IPS DF 19.7 (cell line): ENCODE data around the gene SPRY1.

Source experiments
- DNase-seq: peaks from one replicate; pipeline ENCODE4 v3.0.0-alpha.2; 2013; ENCODE audit warnings: low read depth, low spot score

SPRY1 gene

DNA sequence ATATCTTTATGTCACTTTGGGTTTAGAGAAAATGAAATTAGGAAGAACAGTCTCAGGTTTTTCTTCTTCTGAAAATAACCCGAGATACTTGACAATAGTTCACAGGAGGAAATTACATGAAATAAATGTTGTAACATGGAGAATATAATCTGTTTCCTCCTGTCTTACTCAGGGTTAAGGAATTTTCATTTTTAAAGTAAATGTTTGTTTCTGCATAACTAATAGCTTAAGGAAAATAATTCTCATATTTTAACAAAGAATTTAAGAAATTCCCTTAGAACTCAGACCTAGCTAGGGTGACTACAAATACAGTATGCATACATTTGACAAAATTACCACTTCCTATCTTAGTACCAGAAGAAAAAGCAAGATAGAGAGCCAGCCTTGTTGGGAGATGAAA, 17.2 kb upstream of the SPRY1 start:
- no peak for DNase-seq

- no peak for DNase-seq
Observed at GRCh38 chr4:123380728-123381716, 15.6 kb upstream of the SPRY1 start.

DNA sequence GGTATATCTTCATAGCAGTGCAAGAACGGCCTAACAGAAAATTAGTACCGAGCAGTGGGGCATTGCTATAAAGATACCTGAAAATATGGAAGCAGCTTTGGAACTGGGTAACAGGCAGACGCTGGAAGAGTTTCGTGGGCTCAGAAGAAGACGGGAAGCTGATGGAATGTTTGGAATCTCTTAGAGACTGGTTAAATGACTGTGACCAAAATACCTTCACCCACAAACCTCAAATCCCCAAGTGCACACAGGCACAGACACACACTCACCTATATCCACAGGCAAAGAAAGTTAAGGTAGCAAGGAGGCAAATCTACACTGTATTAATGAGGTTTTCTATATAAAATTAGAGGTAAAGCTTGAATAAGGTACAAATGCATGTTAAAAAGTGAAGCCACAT, 14.6 kb upstream of the SPRY1 start:
- no peak for DNase-seq

DNA sequence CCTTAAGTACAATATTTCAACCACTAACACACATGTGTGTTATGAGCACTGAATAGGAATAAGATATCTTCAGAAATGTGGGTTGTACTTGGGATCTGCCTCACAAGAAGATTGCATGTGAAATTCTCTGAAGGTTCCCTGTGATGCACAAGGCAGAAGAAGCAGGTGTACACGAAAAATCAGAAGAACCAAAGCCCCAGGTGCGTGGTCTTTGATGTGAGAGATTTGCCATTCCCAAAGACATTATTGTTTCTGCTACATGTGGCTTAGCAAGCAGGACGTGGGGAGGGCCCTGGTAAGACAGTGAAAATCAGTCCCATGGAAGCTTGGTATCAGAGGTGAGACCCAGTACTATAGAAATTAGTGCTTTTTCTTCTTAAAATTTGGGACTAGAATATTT, 13.0 kb upstream of the SPRY1 start:
- DNase-seq, result no peak

DNA sequence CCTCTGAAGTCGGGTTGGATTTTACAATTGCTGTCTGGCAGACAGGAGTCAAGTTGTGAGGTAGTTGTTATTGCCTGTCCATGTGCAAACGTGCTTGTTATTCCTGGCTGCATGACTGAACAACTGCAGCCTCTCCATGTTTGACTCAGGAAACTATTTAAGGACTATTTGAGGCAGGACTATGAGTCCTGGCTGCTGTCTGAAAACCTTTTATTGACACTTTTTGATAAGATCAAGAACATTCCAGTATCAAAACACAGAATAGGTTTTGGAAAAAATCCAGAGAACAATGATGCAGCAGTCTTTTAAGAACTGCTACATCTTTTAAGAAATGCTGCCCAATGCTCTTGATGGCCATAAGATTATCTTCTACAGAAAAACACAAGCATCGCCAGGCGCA, 10.0 kb upstream of the SPRY1 start:
- DNase-seq, result no peak

GRCh38 chr4:123390846-123391456, 5.6 kb upstream of the SPRY1 start:
- DNase-seq, result no peak

- DNase-seq, result no peak
Observed at GRCh38 chr4:123393721-123394120, 2.9 kb upstream of the SPRY1 start.

DNA sequence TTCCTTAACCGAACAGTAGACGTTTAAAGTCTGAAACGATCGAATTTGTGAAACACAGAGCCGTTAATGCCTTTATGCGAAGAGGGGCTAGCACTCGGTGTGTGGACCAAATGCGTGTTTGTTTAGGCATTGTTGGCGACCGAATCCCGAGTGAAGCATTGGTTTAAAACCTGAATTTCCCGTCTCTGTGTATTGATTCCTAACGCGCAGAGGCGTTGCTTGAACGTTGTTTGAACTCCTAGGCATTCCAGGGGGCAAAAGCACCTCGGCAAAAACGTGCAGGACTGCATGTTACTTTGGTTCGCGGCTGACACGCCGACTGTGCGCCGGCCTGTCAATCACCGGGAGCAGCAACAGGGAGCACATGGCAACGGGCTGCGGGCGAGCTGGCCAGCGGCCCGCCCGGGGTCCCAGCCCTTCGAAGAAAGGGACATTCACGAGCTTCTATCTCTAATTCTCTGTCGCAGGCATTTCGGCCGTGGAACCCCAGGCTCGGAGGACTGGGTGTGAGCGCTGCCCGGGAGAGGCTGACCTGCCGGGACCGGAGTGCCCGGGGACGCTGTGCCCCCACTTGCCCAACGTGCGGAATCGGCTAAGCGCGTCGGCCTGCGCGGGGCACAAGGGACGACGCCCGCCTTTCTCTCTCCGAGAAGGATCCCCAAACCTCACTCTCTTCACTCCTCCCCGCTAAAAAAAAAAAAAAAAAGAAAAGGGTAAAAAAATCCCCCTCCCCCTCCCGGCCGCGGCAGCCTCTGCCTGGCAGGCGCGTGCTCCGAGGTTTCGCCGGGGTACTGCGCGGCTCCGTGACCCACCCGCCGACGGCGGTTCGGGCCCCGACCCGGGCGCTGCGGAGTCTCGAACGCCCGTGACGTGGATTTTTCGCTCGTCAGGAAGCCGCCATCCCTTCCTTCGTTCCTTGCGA, 810 bp downstream of the SPRY1 start:
- DNase-seq, result no peak

DNA sequence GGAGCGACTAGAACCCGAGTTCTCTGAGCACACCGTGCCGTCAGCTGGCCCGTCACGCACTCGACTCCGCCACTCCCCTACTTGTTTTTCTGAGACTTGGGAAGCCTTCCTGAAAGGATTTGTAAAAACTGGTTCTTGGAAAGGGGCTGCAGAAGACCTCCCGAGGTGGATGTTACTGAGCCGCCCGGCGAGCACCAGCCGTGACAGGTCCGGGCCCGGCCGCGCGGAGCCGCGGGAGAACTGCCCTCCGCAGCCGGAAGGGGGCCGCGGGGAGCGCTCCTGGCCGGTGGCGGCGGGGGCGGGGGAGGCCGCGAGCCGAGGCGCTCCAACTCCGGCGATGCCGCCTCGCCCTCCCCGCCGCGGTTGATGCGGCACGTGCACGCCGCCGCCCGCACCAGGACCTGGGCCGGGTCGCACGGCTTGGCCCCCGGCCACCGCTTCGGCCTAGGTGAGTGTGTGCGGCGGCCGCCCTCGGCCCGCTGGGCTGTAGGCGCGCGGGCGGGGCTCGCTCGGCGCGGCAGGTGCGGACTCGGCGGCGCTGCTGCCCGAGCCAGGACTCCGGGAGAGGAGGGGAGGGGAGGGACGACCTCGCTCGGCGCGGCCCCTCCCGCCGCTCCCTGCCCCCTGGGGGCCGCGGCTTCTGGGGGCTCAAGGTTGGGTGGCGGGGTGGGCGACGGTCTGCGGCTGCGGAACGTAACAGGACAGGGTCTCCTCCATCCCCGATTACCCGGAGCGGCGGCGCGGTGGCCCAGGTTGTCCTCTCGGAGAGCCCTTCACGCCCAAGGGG, 1.7 kb downstream of the SPRY1 start:
- DNase-seq, result no peak

DNA sequence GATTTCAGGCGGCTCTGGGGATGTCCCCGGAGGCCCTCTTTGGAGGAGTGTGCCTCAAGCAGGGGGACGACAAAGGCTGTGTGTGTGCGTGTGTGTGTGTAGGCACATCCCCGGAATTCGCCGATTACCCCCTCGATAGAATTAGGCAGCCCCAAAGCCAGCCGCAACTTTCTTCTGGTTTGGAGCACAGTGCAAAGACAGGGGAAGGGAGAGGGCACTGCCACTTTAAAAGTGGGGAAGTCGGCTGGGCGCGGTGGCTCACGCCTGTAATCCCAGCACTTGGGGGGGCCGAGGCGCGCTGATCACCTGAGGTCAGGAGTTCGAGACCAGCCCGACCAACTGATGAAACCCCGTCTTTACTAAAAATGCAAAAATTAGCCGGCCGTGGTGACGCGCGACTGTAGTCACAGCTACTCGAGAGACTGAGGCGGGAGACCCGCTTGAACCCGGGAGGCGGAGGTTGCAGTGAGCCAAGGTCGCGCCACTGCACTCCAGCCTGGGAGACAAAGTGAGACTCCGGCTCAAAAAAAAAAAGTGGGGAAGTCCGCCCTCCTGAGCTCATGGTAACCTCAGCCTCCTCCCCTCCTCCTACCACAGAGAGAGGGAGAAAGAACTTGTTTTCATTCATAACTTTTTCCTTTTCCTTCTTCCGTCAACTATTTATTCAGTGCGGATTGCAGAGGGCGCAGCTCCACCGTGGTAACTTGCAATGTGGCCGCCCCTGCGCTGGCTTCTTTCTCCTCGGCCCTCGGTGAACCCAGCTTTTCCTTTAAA, 2.4 kb downstream of the SPRY1 start:
- DNase-seq, result no peak

DNA sequence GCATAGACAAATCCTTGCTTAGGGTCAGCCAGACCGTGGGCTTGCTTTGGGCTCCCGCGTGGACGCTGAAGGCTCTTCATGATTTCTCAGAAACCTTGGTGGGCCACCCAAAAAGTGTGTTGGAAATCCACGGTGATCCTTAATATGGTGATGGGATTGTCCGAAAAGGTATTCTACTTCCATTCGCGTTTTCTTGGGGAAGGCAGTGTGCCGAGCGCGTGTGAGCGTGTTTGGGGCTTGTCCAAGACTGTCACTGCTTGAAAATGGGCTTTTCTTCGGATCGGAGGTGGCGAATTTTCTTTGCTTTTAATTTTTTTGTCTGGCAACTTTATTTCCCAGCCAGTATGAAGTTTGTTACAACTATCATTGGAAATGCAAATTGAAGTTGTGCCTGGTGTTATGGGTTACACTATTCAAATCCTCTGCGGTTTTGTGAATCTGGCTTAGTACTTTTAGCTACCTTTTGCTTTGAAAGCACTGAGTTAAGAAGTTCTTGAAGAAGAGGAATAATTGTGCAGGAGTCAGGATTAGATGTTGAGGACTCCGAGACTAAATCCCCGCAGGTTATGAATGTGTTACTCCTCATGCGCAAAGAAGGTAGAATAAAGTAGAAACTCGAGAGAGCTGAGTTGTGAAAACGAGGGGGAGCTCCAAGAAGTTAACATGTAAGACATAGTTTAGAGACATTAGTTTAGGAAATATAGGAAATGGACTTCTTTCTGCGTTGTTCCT, 3.2 kb downstream of the SPRY1 start:
- DNase-seq, result no peak

- no peak for DNase-seq
Observed at GRCh38 chr4:123401271-123402120, 4.9 kb downstream of the SPRY1 start.

DNA sequence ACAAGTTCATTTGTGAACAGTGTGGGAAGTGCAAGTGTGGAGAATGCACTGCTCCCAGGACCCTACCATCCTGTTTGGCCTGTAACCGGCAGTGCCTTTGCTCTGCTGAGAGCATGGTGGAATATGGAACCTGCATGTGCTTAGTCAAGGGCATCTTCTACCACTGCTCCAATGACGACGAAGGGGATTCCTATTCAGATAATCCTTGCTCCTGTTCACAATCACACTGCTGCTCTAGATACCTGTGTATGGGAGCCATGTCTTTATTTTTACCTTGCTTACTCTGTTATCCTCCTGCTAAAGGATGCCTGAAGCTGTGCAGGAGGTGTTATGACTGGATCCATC, 5.5 kb downstream of the SPRY1 start:
- no peak for DNase-seq

DNA sequence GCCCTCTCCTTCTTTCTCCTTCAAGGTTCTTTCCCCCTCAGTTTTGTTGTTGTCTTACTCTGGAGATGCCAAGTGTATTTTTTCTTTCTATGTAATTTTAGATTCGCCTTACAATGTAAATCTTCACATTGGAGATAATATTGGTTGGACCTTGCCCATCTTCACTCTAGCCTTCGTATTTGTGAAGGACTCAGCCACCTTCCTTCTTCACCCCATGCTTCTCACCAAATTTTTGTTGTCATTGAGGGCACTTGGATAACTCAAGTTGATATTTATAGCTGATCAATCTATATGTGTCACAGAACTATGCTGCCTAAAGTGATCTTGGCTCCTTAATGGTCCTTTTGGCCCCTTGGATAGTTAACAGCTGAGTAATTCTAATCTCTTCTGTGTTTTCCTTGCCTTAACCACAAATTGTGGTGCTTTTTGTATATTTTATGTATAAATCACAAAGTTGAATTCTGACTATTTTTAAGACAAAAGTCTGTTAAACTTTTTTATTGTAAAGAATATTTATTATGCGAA, 6.5 kb downstream of the SPRY1 start:
- DNase-seq, result no peak

- no peak for DNase-seq
Observed at GRCh38 chr4:123404533-123404932, 7.9 kb downstream of the SPRY1 start.

GRCh38 chr4:123405267-123405865, 8.8 kb downstream of the SPRY1 start:
- no peak for DNase-seq

DNA sequence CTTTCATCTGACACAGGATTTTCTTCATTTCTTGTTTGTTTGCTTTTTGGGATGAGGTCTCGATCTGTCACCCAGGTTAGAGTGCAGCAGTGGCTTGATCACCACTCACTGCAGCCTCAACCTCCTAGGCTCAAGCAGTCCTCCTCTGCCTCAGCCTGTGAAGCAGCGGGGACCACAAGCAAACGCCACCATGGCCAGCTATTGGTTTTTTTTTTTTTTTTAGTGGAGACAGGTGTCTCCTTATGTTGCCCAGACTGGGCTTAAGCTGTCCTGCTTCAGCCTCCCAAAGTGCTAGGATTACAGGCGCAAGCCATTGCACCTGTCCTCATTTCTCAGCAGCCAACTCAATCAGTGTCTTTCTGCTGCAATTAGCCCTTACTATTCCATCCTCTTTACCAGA, 10.3 kb downstream of the SPRY1 start:
- DNase-seq, result no peak

DNA sequence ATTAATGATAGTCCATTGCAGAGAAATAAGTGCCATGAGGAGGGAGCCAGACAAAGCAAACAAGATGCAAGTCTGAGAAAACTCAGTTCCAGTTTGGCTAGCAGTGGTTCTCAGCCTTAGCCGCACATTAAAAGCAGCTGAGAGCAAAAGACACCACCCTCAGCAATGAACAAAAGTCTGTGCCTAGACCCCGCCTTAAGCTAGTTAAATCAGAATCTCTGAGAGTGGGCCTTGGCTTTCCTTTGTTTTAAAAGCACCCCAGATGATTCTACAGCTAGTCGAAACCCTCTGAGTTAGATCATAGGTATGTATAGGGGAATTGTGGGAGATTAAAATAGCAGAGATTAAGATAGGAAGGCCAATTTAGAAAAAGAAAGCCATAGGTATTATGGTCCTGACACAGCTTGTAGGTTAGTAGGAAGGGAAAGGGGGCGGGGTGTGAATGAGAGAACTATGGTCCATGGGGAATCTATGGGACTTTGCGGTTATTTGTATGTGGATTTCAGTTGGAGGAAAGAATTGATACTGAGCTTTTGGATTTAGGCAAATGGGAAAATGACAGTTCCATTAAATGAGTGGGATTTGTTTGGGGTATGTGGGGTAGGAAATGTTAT, 12.0 kb downstream of the SPRY1 start:
- no peak for DNase-seq
